Neural cell (in vitro differentiated cells): Measurements from ENCODE around the gene SENP2. TPM values are rescaled to one million over a fixed set of nuclear protein-coding genes. Genes with fewer than 3 reads are reported as not detected.

Experiments used
- H2AFZ ChIP-seq: fragments of 200-600, 300-800 bp; sonication (generic), shearing (Covaris generic); 2 replicates; pipeline ENCODE4 v1.6.0; 2014; ENCODE audit warnings: low read depth, mild to moderate bottlenecking, antibody characterized with exemption, low read length, moderate library complexity
- H3F3A ChIP-seq: fragments of 200-600 bp; shearing (Covaris generic); 2 replicates; pipeline ENCODE4 v1.6.1; 2016; ENCODE audit warnings: mild to moderate bottlenecking, moderate library complexity, mixed read lengths, antibody characterized with exemption, low read length; ENCODE audit not compliant: insufficient read depth, poor library complexity, severe bottlenecking
- H3K27ac ChIP-seq: fragments of 200-600, 300-800 bp; sonication (generic), shearing (Covaris generic); 2 replicates; pipeline ENCODE4 v1.5.1; 2014; ENCODE audit warnings: mild to moderate bottlenecking, low read length, moderate library complexity
- H3K27me3 ChIP-seq: fragments of 300-800, 200-600 bp; sonication (generic), shearing (Covaris generic); 2 replicates; pipeline ENCODE4 v1.6.0; 2014; ENCODE audit warnings: mild to moderate bottlenecking, low read depth, low read length, moderate library complexity; ENCODE audit not compliant: insufficient read depth
- H3K36me3 ChIP-seq: fragments of 300-800, 200-600 bp; sonication (generic), shearing (Covaris generic); 2 replicates; pipeline ENCODE4 v1.5.1; 2014; ENCODE audit warnings: mild to moderate bottlenecking, antibody characterized with exemption, low read length, moderate library complexity; ENCODE audit not compliant: insufficient read depth
- H3K4me2 ChIP-seq: fragments of 300-800, 200-600 bp; sonication (generic), shearing (Covaris generic); 2 replicates; pipeline ENCODE4 v1.6.0; 2014; ENCODE audit warnings: mild to moderate bottlenecking, low read length
- H3K4me3 ChIP-seq: fragments of 300-800, 200-600 bp; sonication (generic), shearing (Covaris generic); 2 replicates; pipeline ENCODE4 v1.5.1; 2014; ENCODE audit warnings: mild to moderate bottlenecking, low read length, moderate library complexity
- H3K79me2 ChIP-seq: fragments of 200-600 bp; shearing (Covaris generic); replicated peaks from 2 replicates; pipeline ENCODE4 v1.6.0; 2014; ENCODE audit warnings: mild to moderate bottlenecking, low read length, moderate library complexity; ENCODE audit not compliant: insufficient read depth
- H3K9ac ChIP-seq: fragments of 300-800, 200-600 bp; sonication (generic), shearing (Covaris generic); 2 replicates; pipeline ENCODE4 v1.6.1; 2016; ENCODE audit warnings: mild to moderate bottlenecking, low read length, mixed read lengths
- H3K9me2 ChIP-seq: fragments of 200-600 bp; shearing (Covaris generic); 2 replicates; pipeline ENCODE4 v1.6.1; 2016; ENCODE audit warnings: mild to moderate bottlenecking, low read length, mixed read lengths; ENCODE audit not compliant: insufficient read depth
- H3K9me3 ChIP-seq: fragments of 200-600, 300-800 bp; sonication (generic), shearing (Covaris generic); 2 replicates; pipeline ENCODE4 v1.6.1; 2016; ENCODE audit warnings: mild to moderate bottlenecking, mixed run types, low read length, moderate library complexity, mixed read lengths
- H4K20me1 ChIP-seq: fragments of 200-600 bp; shearing (Covaris generic); 2 replicates; pipeline ENCODE4 v1.6.1; 2016; ENCODE audit warnings: mild to moderate bottlenecking, mixed run types; ENCODE audit not compliant: insufficient read depth
- EP300 ChIP-seq: fragments of 450-650 bp; conservative IDR thresholded peaks from 2 replicates; pipeline ENCODE4 v1.6.1; 2014; ENCODE audit warnings: antibody characterized with exemption, mild to moderate bottlenecking, moderate library complexity; ENCODE audit not compliant: poor library complexity, severe bottlenecking
- EZH2 ChIP-seq: fragments of 200-600, 300-800 bp; shearing (Covaris generic), sonication (generic); IDR thresholded peaks from 2 replicates; pipeline ENCODE4 v1.6.1; 2014; ENCODE audit warnings: antibody characterized with exemption, low read length, borderline replicate concordance, mild to moderate bottlenecking; ENCODE audit not compliant: insufficient read depth, poor library complexity, severe bottlenecking
- MXI1 ChIP-seq: fragments of 450-650 bp; conservative IDR thresholded peaks from 2 replicates; pipeline ENCODE4 v1.6.1; 2014; ENCODE audit warnings: antibody characterized with exemption, mild to moderate bottlenecking; ENCODE audit not compliant: poor library complexity, severe bottlenecking
- POLR2AphosphoS5 ChIP-seq: IDR thresholded peaks from 2 replicates; pipeline ENCODE4 v1.6.1; 2012
- RAD21 ChIP-seq: fragments of 450-650 bp; conservative IDR thresholded peaks from 2 replicates; pipeline ENCODE4 v1.6.1; 2014; ENCODE audit warnings: antibody characterized with exemption, mild to moderate bottlenecking, moderate library complexity
- REST ChIP-seq: IDR thresholded peaks from 2 replicates; pipeline ENCODE4 v1.6.1; 2012; ENCODE audit warnings: borderline replicate concordance
- SMC3 ChIP-seq: fragments of 450-650 bp; conservative IDR thresholded peaks from 2 replicates; pipeline ENCODE4 v1.6.1; 2014; ENCODE audit warnings: antibody characterized with exemption, mild to moderate bottlenecking, moderate library complexity; ENCODE audit not compliant: poor library complexity
- TAF1 ChIP-seq: IDR thresholded peaks from 2 replicates; pipeline ENCODE4 v1.6.1; 2012; ENCODE audit warnings: low read depth
- polyA plus RNA-seq: library from polyadenylated mRNA; depleted of rRNA; stranded (reverse); fragments of >200 nt; gene quantifications from 2 replicates; pipeline ENCODE4 v1.2.3, GENCODE V29; 2014
- TF ChIP-seq, protein P1 (sequence below): fragments of 450-650 bp; IDR thresholded peaks from 2 replicates; pipeline ENCODE4 v1.5.1; 2014; ENCODE audit warnings: antibody characterized with exemption, mild to moderate bottlenecking, moderate library complexity; ENCODE audit not compliant: poor library complexity, severe bottlenecking

SENP2 gene
- polyA plus RNA-seq, 1 donor from 2014 or later: 40.1 TPM

DNA sequence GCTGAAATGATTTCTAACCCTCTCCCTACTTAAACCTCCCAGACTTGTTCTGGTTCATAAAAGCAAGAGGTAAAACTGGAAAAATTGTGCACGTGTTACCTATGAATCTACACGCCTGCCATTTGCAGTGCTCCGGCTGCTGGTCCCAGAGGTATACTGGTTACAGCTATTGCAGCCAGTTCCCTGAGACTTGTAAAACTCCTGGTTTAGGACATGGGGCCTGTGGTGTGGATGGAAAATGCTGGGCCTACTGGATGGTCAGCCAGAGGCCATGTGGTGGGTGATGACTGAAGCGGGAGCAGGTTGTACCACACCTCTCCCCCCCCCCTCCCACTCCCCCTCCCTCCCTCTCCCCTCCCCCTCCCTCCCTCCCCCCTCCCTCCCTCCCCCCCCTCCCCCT is 45.0 kb downstream of the SENP2 start:
- H3K27ac ChIP-seq: no peak overlapping the region
- TF ChIP-seq REST: no peak
- H3K27me3 ChIP-seq: no peaks in the 10 kb centered on the region
- no peaks in the 10 kb centered on the region for H3K79me2 ChIP-seq
- no peaks in the 10 kb centered on the region for H3K9me2 ChIP-seq
- H3K4me3 ChIP-seq: no peak overlapping the region
- H3K4me2 ChIP-seq: no peak overlapping the region
- no peak overlapping the region for H2AFZ ChIP-seq
- no peaks in the 10 kb centered on the region for H4K20me1 ChIP-seq
- no peaks in the 10 kb centered on the region for H3K36me3 ChIP-seq
- H3K9me3 ChIP-seq: no peaks in the 10 kb centered on the region
- no peaks in the 10 kb centered on the region for H3F3A ChIP-seq
- H3K9ac ChIP-seq: no peak overlapping the region

- Histone ChIP-seq H3K36me3 (no peaks in the 10 kb centered on the region), H3K79me2 (no peaks in the 10 kb centered on the region), H3K27ac (no peak overlapping the region), H3F3A (no peaks in the 10 kb centered on the region), H2AFZ (no peak overlapping the region), H4K20me1 (no peaks in the 10 kb centered on the region), H3K9me2 (no peaks in the 10 kb centered on the region), H3K9me3 (no peaks in the 10 kb centered on the region), H3K4me2 (no peak overlapping the region), H3K9ac (no peak overlapping the region), H3K4me3 (no peak overlapping the region), H3K27me3 (no peaks in the 10 kb centered on the region)
- TF ChIP-seq EP300 (no peak), TAF1 (no peak), POLR2AphosphoS5 (no peak), RAD21 (no peak), EZH2 (no peak), MXI1 (no peak), SMC3 (no peak), REST (no peak)
- TF ChIP-seq, protein P1, sequence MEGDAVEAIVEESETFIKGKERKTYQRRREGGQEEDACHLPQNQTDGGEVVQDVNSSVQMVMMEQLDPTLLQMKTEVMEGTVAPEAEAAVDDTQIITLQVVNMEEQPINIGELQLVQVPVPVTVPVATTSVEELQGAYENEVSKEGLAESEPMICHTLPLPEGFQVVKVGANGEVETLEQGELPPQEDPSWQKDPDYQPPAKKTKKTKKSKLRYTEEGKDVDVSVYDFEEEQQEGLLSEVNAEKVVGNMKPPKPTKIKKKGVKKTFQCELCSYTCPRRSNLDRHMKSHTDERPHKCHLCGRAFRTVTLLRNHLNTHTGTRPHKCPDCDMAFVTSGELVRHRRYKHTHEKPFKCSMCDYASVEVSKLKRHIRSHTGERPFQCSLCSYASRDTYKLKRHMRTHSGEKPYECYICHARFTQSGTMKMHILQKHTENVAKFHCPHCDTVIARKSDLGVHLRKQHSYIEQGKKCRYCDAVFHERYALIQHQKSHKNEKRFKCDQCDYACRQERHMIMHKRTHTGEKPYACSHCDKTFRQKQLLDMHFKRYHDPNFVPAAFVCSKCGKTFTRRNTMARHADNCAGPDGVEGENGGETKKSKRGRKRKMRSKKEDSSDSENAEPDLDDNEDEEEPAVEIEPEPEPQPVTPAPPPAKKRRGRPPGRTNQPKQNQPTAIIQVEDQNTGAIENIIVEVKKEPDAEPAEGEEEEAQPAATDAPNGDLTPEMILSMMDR: no peak
These were observed 45.6 kb downstream of the SENP2 start for GRCh38 chr3:185631508-185632206.
